Astrocyte (in vitro differentiated cells and primary cell): Measurements from ENCODE around the gene OSTF1.

Source experiments
- CTCF ChIP-seq: IDR thresholded peaks from 2 replicates; pipeline ENCODE4 v1.5.1; 2011; ENCODE audit warnings: low read depth, mild to moderate bottlenecking, inconsistent platforms, low read length, moderate library complexity; ENCODE audit not compliant: insufficient read depth
- EZH2 ChIP-seq: IDR thresholded peaks from 2 replicates; pipeline ENCODE4 v1.6.1; 2012; ENCODE audit warnings: mild to moderate bottlenecking, low read length, inconsistent platforms; ENCODE audit not compliant: insufficient read depth

- no peak for TF ChIP-seq CTCF
- TF ChIP-seq EZH2, result no peak
Observed at GRCh38 chr9:75090579-75090978, 2.3 kb downstream of the OSTF1 start.
